HEK293 (cell line): ENCODE measurements around the gene APOBEC3A.

Experiments
- CTCF ChIA-PET: fragments of 350-600 bp; formaldehyde crosslinking; extraction: SDS; loops from one replicate; lab custom pipeline; 2021; ENCODE audit warnings: antibody characterized with exemption; lab: Yijun Ruan, JAX
- POLR2A ChIA-PET: fragments of 300-600 bp; formaldehyde crosslinking; extraction: SDS; loops from one replicate; lab custom pipeline; 2020; ENCODE audit warnings: antibody characterized with exemption, inconsistent platforms; lab: Yijun Ruan, JAX
- H3K27ac ChIP-seq: fragments of 200-500 bp; sonication (Bioruptor generic); 2 replicates; pipeline ENCODE4 v1.5.1; 2014; ENCODE audit warnings: low read depth, low read length, control low read depth, inconsistent platforms; ENCODE audit errors: extremely low read depth
- H3K36me3 ChIP-seq, 2 experiments: fragments of 200-500 bp in 1 of 2; sonication (Bioruptor generic) in 1 of 2; 1 replicate in 1 of 2; 2 replicates in 1 of 2; pipeline ENCODE4 v1.5.1; 2014 to 2017; ENCODE audit warnings: inconsistent platforms in 2 of 2, low read length in 2 of 2; ENCODE audit not compliant: control insufficient read depth in 2 of 2, insufficient read depth in 1 of 2
- H3K4me1 ChIP-seq: fragments of 200-500 bp; sonication (Bioruptor generic); 2 replicates; pipeline ENCODE4 v1.5.1; 2014; ENCODE audit warnings: mild to moderate bottlenecking, low read length, inconsistent platforms; ENCODE audit not compliant: control insufficient read depth, insufficient read depth
- H3K4me3 ChIP-seq: 2 replicates; pipeline ENCODE4 v1.5.1; 2011; ENCODE audit warnings: low read depth, mild to moderate bottlenecking, control low read depth, low read length, moderate library complexity
- H3K9me3 ChIP-seq: fragments of 200-500 bp; sonication (Bioruptor generic); 2 replicates; pipeline ENCODE4 v1.5.1; 2014; ENCODE audit warnings: low read depth, low read length, inconsistent platforms; ENCODE audit not compliant: control insufficient read depth, insufficient read depth
- BCL11A ChIP-seq: fragments of 450-650 bp; formaldehyde crosslinking; IDR thresholded peaks from 2 replicates; pipeline ENCODE4 v1.5.1; 2016; ENCODE audit warnings: low read depth, missing biosample characterization, missing genetic modification characterization
- IKZF3 ChIP-seq: fragments of 450-650 bp; IDR thresholded peaks from 2 replicates; pipeline ENCODE4 v1.5.0; 2018; ENCODE audit warnings: missing biosample characterization, mild to moderate bottlenecking, missing genetic modification characterization, moderate library complexity
- KLF1 ChIP-seq: fragments of 450-650 bp; formaldehyde crosslinking; IDR thresholded peaks from 2 replicates; pipeline ENCODE4 v1.5.1; 2016; ENCODE audit warnings: missing biosample characterization, missing genetic modification characterization
- KLF16 ChIP-seq: fragments of 450-650 bp; formaldehyde crosslinking; IDR thresholded peaks from 2 replicates; pipeline ENCODE4 v1.5.1; 2017; ENCODE audit warnings: missing biosample characterization, missing genetic modification characterization
- SP7 ChIP-seq: fragments of 450-650 bp; formaldehyde crosslinking; IDR thresholded peaks from 2 replicates; pipeline ENCODE4 v1.5.1; 2016; ENCODE audit warnings: missing biosample characterization, missing genetic modification characterization
- YY2 ChIP-seq: fragments of 450-650 bp; formaldehyde crosslinking; IDR thresholded peaks from 2 replicates; pipeline ENCODE4 v1.5.1; 2016; ENCODE audit warnings: missing biosample characterization, missing genetic modification characterization
- ZBTB1 ChIP-seq: fragments of 450-650 bp; formaldehyde crosslinking; IDR thresholded peaks from 2 replicates; pipeline ENCODE4 v1.5.1; 2016; ENCODE audit warnings: missing biosample characterization, missing genetic modification characterization
- ZFP3 ChIP-seq: fragments of 450-650 bp; formaldehyde crosslinking; IDR thresholded peaks from 2 replicates; pipeline ENCODE4 v1.5.1; 2016; ENCODE audit warnings: low read depth, missing biosample characterization, missing genetic modification characterization
- ZFP41 ChIP-seq: fragments of 450-650 bp; formaldehyde crosslinking; IDR thresholded peaks from 2 replicates; pipeline ENCODE4 v1.5.1; 2016; ENCODE audit warnings: missing biosample characterization, missing genetic modification characterization, borderline replicate concordance
- ZFP69B ChIP-seq: fragments of 450-650 bp; formaldehyde crosslinking; IDR thresholded peaks from 2 replicates; pipeline ENCODE4 v1.5.1; 2016; ENCODE audit warnings: missing biosample characterization, missing genetic modification characterization
- ZNF223 ChIP-seq: fragments of 450-650 bp; formaldehyde crosslinking; IDR thresholded peaks from 2 replicates; pipeline ENCODE4 v1.5.1; 2016; ENCODE audit warnings: missing biosample characterization, missing genetic modification characterization
- ZNF366 ChIP-seq: fragments of 450-650 bp; formaldehyde crosslinking; conservative IDR thresholded peaks from 2 replicates; pipeline ENCODE4 v1.5.1; 2016; ENCODE audit warnings: missing biosample characterization, missing genetic modification characterization
- ZNF37A ChIP-seq: fragments of 450-650 bp; IDR thresholded peaks from 2 replicates; pipeline ENCODE4 v1.5.1; 2018; ENCODE audit warnings: missing biosample characterization, missing genetic modification characterization
- ZNF394 ChIP-seq: fragments of 450-650 bp; formaldehyde crosslinking; IDR thresholded peaks from 2 replicates; pipeline ENCODE4 v1.5.1; 2016; ENCODE audit warnings: missing biosample characterization, missing genetic modification characterization, mild to moderate bottlenecking, moderate library complexity, borderline replicate concordance
- ZNF600 ChIP-seq: fragments of 450-650 bp; formaldehyde crosslinking; IDR thresholded peaks from 2 replicates; pipeline ENCODE4 v1.5.1; 2016; ENCODE audit warnings: missing biosample characterization, missing genetic modification characterization
- ZNF677 ChIP-seq: fragments of 450-650 bp; IDR thresholded peaks from 2 replicates; pipeline ENCODE4 v1.5.0; 2018; ENCODE audit warnings: missing biosample characterization, mild to moderate bottlenecking, missing genetic modification characterization, moderate library complexity
- ZNF747 ChIP-seq: fragments of 450-650 bp; formaldehyde crosslinking; IDR thresholded peaks from 2 replicates; pipeline ENCODE4 v1.5.1; 2016; ENCODE audit warnings: missing biosample characterization, missing genetic modification characterization
- ZSCAN23 ChIP-seq: fragments of 450-650 bp; formaldehyde crosslinking; IDR thresholded peaks from 2 replicates; pipeline ENCODE4 v1.5.1; 2016; ENCODE audit warnings: missing biosample characterization, missing genetic modification characterization
- ZXDB ChIP-seq: fragments of 450-650 bp; formaldehyde crosslinking; IDR thresholded peaks from 2 replicates; pipeline ENCODE4 v1.5.1; 2016; ENCODE audit warnings: missing biosample characterization, missing genetic modification characterization
- TF ChIP-seq, protein P1 (sequence below): fragments of 450-650 bp; formaldehyde crosslinking; IDR thresholded peaks from 2 replicates; pipeline ENCODE4 v1.5.1; 2016; ENCODE audit warnings: missing biosample characterization, missing genetic modification characterization
- TF ChIP-seq, protein P2 (sequence below): fragments of 450-650 bp; formaldehyde crosslinking; IDR thresholded peaks from 2 replicates; pipeline ENCODE4 v1.5.1; 2016; ENCODE audit warnings: missing biosample characterization, missing genetic modification characterization
- TF ChIP-seq, protein P3 (sequence below): fragments of 450-650 bp; formaldehyde crosslinking; IDR thresholded peaks from 2 replicates; pipeline ENCODE4 v1.5.1; 2016; ENCODE audit warnings: missing biosample characterization, missing genetic modification characterization
- TF ChIP-seq, protein P4 (sequence below): fragments of 450-650 bp; formaldehyde crosslinking; optimal IDR thresholded peaks from 2 replicates; pipeline ENCODE3; 2016; ENCODE audit warnings: missing biosample characterization, mild to moderate bottlenecking, missing genetic modification characterization

Gene APOBEC3A

DNA sequence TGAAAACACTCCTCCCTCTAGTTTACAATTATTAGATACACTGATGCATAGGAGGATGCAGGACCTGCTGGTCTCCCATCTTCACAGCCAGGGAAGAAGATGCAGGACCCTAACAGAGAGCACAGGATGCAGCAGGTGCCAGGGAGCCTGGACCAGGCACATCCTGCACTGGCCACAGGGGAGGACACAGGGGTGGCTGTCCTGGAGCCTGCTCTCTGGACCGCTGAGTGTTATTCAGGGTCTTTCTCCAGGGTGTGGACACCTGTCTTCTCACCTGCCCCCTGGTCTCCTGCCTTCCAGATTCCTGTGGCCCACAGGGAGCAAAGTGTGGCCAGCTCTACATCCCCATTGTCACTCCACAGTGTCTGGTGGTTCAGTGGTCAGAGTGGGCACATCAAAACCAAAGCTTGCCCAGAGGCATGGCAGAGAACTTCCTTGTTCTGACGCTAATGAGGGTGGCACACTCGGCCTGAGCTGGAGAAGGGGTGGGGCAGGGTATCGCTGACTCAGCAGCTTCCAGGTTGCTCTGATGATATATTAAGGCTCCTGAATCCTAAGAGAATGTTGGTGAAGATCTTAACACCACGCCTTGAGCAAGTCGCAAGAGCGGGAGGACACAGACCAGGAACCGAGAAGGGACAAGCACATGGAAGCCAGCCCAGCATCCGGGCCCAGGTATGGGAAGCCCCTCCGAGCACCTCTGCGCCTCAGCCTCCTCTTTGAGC is at the start of gene APOBEC3A:
APOBEC3A (plus strand) TSS at position 564 of the 725 bp plus-strand sequence; CDS start at position 647, 83 bp downstream.
- Histone ChIP-seq H3K9me3 (no peaks in the 10 kb centered on the region), H3K36me3 (no peaks in the 10 kb centered on the region), H3K4me1 (no peaks in the 10 kb centered on the region), H3K4me3 (no peak within 1 kb of the TSS), H3K27ac (no peak within 1 kb of the TSS)
- ChIA-PET CTCF (interaction anchor here (0.6 kb wide), 1 partner anchor 23 kb away, joined by 3 read pairs; no protein-coding TSS in a partner anchor), POLR2A (no interaction called here)
- no peak for TF ChIP-seq ZSCAN23 (tag by site-specific recombination)
- no peak for TF ChIP-seq ZNF747
- TF ChIP-seq ZNF394 (tag by site-specific recombination): no peak
- no peak for TF ChIP-seq SP7 (tag by site-specific recombination)
- TF ChIP-seq ZNF600 (tag by site-specific recombination): no peak
- no peak for TF ChIP-seq ZNF37A (tag by site-specific recombination)
- TF ChIP-seq, protein P1, sequence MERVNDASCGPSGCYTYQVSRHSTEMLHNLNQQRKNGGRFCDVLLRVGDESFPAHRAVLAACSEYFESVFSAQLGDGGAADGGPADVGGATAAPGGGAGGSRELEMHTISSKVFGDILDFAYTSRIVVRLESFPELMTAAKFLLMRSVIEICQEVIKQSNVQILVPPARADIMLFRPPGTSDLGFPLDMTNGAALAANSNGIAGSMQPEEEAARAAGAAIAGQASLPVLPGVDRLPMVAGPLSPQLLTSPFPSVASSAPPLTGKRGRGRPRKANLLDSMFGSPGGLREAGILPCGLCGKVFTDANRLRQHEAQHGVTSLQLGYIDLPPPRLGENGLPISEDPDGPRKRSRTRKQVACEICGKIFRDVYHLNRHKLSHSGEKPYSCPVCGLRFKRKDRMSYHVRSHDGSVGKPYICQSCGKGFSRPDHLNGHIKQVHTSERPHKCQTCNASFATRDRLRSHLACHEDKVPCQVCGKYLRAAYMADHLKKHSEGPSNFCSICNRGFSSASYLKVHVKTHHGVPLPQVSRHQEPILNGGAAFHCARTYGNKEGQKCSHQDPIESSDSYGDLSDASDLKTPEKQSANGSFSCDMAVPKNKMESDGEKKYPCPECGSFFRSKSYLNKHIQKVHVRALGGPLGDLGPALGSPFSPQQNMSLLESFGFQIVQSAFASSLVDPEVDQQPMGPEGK (tag by site-specific recombination): no peak
- no peak for TF ChIP-seq ZFP41 (tag by site-specific recombination)
- no peak for TF ChIP-seq ZNF223
- TF ChIP-seq KLF1 (tag by site-specific recombination): no peak
- TF ChIP-seq ZXDB (tag by site-specific recombination): no peak
- no peak for TF ChIP-seq BCL11A
- TF ChIP-seq ZFP69B (tag by site-specific recombination): no peak

DNA sequence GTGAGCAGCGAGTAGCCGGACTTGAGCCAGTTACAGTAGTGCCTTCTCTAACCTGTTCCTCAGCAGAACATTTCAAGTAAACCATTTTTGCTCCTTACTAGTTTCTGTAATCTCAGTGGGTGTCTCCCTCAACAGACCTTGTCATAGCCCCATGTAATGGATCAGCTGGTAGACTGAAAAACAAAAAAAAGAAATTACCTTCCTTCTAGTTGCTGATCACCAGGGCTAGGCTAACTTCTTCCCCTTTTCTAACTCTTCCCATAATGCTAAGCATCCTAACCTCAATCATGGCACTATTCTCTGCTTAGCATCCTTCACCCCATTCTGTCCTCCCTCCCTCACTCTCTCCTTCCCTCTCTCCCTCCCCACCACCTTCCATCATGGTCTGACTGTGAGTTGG is 49.6 kb upstream of the APOBEC3A start:
- TF ChIP-seq ZFP3: no peak
- TF ChIP-seq IKZF3: no peak
- TF ChIP-seq ZNF366: peak; percentile 37; the same call in 1 of the 2 replicates
- TF ChIP-seq BCL11A: no peak
- TF ChIP-seq, protein P2, sequence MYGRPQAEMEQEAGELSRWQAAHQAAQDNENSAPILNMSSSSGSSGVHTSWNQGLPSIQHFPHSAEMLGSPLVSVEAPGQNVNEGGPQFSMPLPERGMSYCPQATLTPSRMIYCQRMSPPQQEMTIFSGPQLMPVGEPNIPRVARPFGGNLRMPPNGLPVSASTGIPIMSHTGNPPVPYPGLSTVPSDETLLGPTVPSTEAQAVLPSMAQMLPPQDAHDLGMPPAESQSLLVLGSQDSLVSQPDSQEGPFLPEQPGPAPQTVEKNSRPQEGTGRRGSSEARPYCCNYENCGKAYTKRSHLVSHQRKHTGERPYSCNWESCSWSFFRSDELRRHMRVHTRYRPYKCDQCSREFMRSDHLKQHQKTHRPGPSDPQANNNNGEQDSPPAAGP (tag by site-specific recombination): no peak
- TF ChIP-seq YY2 (tag by site-specific recombination): no peak
- TF ChIP-seq ZNF677 (tag by site-specific recombination): no peak
- H3K9me3 ChIP-seq: no peaks in the 10 kb centered on the region
- POLR2A ChIA-PET: interaction anchor here (0.7 kb wide), 1 partner anchor 988 kb away, joined by 3 read pairs; no protein-coding TSS in a partner anchor
- H3K4me1 ChIP-seq: no peaks in the 10 kb centered on the region
- CTCF ChIA-PET: interaction anchor here (0.7 kb wide), 1 partner anchor 141 kb away, joined by 4 read pairs; no protein-coding TSS in a partner anchor
- no peaks in the 10 kb centered on the region for H3K36me3 ChIP-seq
- H3K4me3 ChIP-seq: no peak overlapping the region
- H3K27ac ChIP-seq: no peak overlapping the region

DNA sequence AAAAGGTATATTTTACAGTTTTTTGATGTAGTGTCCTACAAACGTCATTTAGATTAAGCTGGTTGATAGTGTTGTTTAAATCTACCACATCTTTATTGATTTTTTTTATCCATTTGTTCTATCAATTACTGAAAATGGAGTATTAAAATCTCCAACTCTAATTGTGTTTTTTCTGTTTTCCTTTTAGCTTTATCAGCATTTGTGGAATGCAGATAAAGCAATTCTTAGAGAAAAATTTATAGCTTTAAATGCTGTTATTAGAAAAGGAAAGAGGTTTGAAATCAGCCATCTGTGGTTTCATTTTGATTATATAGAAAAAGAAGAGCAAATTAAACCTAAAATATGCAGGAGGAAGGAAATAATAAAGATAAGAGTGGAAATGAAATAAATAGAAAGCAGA is 46.0 kb upstream of the APOBEC3A start:
- ChIA-PET CTCF (interaction anchor here (0.8 to 1.4 kb wide), 2 partner anchors 9 to 42 kb away, joined by 3 to 5 read pairs; no protein-coding TSS in a partner anchor), POLR2A (interaction anchor here (0.6 kb wide), 1 partner anchor 92 kb away, joined by 3 read pairs; no protein-coding TSS in a partner anchor)
- TF ChIP-seq, protein P3, sequence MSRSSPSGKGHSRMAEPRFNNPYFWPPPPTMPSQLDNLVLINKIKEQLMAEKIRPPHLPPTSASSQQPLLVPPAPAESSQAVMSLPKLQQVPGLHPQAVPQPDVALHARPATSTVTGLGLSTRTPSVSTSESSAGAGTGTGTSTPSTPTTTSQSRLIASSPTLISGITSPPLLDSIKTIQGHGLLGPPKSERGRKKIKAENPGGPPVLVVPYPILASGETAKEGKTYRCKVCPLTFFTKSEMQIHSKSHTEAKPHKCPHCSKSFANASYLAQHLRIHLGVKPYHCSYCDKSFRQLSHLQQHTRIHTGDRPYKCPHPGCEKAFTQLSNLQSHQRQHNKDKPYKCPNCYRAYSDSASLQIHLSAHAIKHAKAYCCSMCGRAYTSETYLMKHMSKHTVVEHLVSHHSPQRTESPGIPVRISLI (tag by site-specific recombination): no peak
- TF ChIP-seq KLF16 (tag by site-specific recombination): no peak
- no peak for TF ChIP-seq ZBTB1 (tag by site-specific recombination)
- TF ChIP-seq, protein P4, sequence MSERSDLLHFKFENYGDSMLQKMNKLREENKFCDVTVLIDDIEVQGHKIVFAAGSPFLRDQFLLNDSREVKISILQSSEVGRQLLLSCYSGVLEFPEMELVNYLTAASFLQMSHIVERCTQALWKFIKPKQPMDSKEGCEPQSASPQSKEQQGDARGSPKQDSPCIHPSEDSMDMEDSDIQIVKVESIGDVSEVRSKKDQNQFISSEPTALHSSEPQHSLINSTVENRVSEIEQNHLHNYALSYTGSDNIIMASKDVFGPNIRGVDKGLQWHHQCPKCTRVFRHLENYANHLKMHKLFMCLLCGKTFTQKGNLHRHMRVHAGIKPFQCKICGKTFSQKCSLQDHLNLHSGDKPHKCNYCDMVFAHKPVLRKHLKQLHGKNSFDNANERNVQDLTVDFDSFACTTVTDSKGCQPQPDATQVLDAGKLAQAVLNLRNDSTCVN: no peak
- no peaks in the 10 kb centered on the region for H3K36me3 ChIP-seq
- H3K4me3 ChIP-seq: no peak overlapping the region
- no peak overlapping the region for H3K27ac ChIP-seq
- H3K9me3 ChIP-seq: no peaks in the 10 kb centered on the region
- H3K4me1 ChIP-seq: no peaks in the 10 kb centered on the region
